Breast epithelium (tissue), 3 donors: Measurements from ENCODE around the gene ATG101.
A peak's percentile ranks its signal among the peaks of the same experiment; 100 is the strongest.

Source experiments
- CTCF ChIP-seq, 3 donors: fragments of 450-650 bp; IDR thresholded peaks; one replicate each; pipeline ENCODE4 v1.5.1; 2016 to 2017; ENCODE audit warnings: antibody characterized with exemption in 3 of 3, mild to moderate bottlenecking in 3 of 3, moderate library complexity in 3 of 3
- POLR2A ChIP-seq: fragments of 450-650 bp; IDR thresholded peaks from one replicate; pipeline ENCODE4 v1.6.1; 2016; ENCODE audit warnings: antibody characterized with exemption, mild to moderate bottlenecking, moderate library complexity
- POLR2AphosphoS5 ChIP-seq, 3 donors: sonication (generic); formaldehyde crosslinking; IDR thresholded peaks; one replicate each; pipeline ENCODE4 v1.6.1; 2017; ENCODE audit warnings: antibody characterized with exemption in 3 of 3

- TF ChIP-seq CTCF (IDR thresholded peaks at IDR 0.05) (peak; percentile 13 to 51 (median 46)), POLR2A (no peak), POLR2AphosphoS5 (IDR thresholded peaks at IDR 0.05) (no peak)
Observed at GRCh38 chr12:52121824-52122539, 52.2 kb downstream of the ATG101 start.
